ENCODE results near the gene HIGD1B. TPM values are rescaled to one million over a fixed set of nuclear protein-coding genes. Genes with fewer than 3 reads are reported as not detected.

HIGD1B gene
- total RNA-seq: not detected in 2 replicates

DNA sequence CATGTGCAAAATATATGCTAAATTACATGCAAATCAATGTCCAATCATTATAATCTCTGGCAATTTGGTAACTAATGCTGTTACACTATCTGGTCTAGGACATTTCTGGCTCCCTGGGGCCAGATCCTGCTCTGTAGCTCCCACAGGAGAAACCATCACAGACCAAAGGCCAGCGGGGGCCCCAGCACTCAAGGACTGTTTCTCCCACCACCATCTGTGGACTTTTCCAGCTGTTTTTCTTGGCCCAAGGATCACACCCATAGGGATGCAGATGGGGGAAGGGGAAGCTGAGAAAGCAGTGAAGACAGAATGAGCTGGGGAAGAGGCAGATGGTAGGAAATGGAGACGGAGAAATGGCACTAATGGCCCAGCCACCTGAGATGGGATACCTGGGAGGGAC, at the start of gene HIGD1B:
Gene HIGD1B, plus strand, starts transcription at position 298 of the 400 bp plus-strand sequence. CDS start 270 bp downstream, outside the sequence.

DNA sequence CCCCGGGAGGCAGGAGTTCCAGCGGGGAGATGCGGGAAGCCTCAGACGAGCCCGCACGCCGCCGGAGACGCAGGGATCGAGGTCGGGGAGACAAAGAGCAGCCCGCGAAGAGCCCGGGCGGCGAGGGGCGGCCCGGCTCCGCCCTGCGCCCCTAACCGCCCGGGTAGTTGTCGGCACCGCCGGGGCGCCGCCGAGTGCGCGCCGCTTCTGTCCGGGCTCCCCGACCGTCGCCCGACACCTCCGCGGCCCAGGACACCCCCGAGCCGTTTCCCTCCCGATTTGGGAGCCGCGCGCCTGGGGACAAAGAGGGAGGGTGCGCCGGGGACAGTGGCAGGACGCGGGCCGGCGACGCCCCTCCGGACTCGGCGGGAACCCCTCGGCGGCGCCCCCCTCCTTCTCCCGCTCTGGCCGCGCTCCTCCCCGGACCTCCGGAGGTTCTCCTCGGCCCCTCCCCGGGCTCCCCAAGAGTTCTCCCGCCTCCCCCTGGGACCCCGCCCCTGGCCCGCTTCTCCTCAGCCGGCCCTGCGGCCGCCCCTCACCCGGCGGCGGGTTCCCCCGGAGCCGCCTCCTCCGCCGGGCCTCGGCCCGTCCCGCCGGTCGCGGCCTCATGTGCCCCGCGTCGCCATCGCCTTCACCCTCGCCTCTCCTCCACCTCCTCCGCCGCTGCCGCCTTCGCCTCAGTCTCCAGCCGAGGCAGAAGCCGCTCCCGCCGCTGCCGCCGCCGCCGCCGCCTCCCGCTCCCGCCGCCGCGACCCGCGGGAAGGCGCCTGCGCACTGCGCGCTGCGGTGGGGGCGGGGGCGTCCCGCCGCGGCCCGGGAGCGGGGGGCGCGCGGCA, 17.9 kb upstream of the HIGD1B start, which contains the start of gene GJC1:
Gene GJC1, minus strand, starts transcription at position 765 of the 836 bp plus-strand sequence. CDS start 24,470 bp downstream, outside the sequence.

GRCh38 chr17:44899074-44899782, 51.5 kb downstream of the HIGD1B start, which contains the start of gene EFTUD2:
Gene EFTUD2 (minus strand): TSS chr17:44899445. CDS start chr17:44894521, 4,924 bp downstream.

Other genes with a start within 250 kb of the HIGD1B start
- 0.48 TPM in 1 of 2 replicates, not detected in the other for gene MEIOC, start 191.4 kb upstream of the HIGD1B start, total RNA-seq
- 31.1 and 38.8 TPM in 2 replicates for gene CCDC43, start 158.1 kb upstream of the HIGD1B start, total RNA-seq
- 0.64 and 0.72 TPM in 2 replicates for gene DBF4B, start 139.2 kb upstream of the HIGD1B start, total RNA-seq
- 0.21 TPM in 1 of 2 replicates, not detected in the other for gene ADAM11, start 88.9 kb upstream of the HIGD1B start, total RNA-seq
- under 0.01 and 12.3 TPM in 2 replicates for gene GJC1, start 17.6 kb upstream of the HIGD1B start, total RNA-seq
- gene EFTUD2, start 51.6 kb downstream of the HIGD1B start, total RNA-seq: 58.0 and 87.7 TPM in 2 replicates
- not detected in 2 replicates for gene GFAP, start 67.6 kb downstream of the HIGD1B start, total RNA-seq
- 0.24 TPM in 1 of 2 replicates, not detected in the other for gene KIF18B, start 99.9 kb downstream of the HIGD1B start, total RNA-seq
- not detected in 2 replicates for gene C1QL1, start 120.4 kb downstream of the HIGD1B start, total RNA-seq
- gene DCAKD, start 203.7 kb downstream of the HIGD1B start, total RNA-seq: 37.8 and 43.9 TPM in 2 replicates
- gene NMT1, start 213.4 kb downstream of the HIGD1B start, total RNA-seq: 56.7 and 65.1 TPM in 2 replicates